HG02970 (cell line): ENCODE measurements around the gene TCF25.
"Not testable (repeated sequence)": the region's sequence is repeated elsewhere in the genome, so short reads cannot be mapped to it uniquely, and the experiment has no call there.

Source experiments
- ATAC-seq: cut with Tn5 transposase; IDR thresholded peaks from one replicate; pipeline ENCODE4 v1.9.1; 2021; ENCODE audit warnings: mild to moderate bottlenecking, moderate library complexity, moderate number of reproducible peaks; ENCODE audit not compliant: unreplicated experiment, low FRiP score

Gene TCF25, protein sequence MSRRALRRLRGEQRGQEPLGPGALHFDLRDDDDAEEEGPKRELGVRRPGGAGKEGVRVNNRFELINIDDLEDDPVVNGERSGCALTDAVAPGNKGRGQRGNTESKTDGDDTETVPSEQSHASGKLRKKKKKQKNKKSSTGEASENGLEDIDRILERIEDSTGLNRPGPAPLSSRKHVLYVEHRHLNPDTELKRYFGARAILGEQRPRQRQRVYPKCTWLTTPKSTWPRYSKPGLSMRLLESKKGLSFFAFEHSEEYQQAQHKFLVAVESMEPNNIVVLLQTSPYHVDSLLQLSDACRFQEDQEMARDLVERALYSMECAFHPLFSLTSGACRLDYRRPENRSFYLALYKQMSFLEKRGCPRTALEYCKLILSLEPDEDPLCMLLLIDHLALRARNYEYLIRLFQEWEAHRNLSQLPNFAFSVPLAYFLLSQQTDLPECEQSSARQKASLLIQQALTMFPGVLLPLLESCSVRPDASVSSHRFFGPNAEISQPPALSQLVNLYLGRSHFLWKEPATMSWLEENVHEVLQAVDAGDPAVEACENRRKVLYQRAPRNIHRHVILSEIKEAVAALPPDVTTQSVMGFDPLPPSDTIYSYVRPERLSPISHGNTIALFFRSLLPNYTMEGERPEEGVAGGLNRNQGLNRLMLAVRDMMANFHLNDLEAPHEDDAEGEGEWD

DNA sequence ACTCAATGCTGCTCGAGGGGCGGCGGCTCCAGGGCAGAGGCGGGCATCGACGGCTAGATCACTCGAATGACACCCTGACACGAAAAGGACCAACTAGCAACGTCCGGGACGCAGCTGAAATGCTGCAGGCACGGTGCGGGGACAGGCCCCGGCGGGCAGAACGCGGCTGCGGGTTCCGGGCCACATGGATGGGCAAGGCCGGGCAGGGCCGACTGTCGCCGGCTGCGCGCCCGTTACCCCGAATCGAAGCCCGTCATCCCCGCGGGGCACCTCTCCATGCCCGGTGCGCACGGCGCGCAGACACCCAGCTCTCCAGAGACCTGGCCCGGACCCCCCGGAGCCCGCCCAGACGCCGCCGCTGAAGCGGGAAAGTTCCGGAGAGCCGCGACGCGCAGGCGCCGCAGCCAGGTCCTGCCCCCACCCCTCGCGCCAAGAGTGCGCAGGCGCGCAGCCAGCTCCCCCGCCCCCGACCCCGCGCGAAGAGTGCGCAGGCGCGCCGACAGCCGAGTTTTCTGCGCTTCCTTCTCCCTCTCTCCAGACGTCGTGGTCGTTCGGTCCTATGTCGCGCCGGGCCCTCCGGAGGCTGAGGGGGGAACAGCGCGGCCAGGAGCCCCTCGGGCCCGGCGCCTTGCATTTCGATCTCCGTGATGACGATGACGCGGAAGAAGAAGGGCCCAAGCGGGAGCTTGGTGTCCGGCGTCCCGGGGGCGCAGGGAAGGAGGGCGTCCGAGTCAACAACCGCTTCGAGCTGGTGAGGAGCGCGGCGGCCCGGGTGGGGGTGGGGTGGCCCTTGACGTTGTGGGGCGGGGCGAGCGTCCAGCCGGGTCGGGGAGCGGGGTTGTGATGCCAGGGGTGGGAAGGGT lies at the start of gene TCF25:
TCF25 (plus strand) TSS at position 484 of the 863 bp plus-strand sequence; CDS start at position 560, 76 bp downstream.
- ATAC-seq, result peak; percentile 39

DNA sequence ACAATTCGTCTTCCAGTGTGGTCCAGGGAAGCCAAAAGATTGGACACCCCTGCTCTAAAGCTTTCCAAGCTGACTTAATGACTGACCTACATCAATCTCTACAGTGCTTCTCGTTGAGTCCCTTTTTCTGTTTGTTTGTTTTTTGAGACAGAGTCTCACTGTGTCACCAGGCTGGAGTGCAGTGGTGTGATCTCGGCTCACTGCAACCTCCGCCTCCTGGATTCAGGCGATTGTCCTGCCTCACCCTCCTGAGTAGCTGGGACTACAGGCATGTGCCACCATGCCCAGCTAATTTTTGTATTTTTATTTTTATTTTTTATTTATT lies 49.6 kb upstream of the TCF25 start:
- ATAC-seq, result not testable (repeated sequence)

DNA sequence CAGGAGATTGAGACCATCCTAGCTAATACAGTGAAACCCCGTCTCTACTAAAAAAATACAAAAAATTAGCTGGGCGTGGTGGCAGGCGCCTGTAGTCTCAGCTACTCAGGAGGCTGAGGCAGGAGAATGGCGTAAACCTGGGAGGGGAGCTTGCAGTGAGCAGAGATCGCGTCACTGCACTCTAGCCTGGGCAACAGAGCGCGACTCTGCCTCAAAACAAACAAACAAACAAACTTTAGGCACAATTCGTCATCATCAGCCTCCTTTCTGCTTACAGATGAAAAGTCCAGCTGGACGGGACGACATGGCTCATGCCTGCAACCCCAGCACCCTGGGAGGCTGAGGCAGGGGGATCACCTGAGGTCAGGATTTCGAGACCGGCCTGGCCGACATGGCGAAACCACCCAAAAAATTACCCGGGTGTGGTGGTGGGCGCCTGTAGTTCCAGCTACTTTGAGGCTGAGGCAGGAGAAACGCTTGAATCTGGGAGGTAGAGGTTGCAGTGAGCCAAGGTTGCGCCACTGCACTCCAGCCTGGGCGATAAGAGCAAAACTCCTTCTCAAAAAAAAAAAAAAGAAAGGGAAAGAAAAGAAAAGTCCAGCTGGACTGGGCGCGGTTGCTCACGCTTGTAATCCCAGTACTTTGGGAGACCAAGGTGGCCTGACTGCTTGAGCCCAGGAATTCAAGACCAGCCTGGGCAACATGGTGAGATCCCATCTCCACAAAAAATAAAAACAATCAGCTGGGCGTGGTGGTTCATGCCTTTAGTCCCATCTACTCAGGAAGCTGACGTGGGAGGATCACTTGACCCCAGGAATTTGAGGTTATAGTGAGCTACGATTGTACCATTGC lies 46.6 kb upstream of the TCF25 start:
- no peak for ATAC-seq

DNA sequence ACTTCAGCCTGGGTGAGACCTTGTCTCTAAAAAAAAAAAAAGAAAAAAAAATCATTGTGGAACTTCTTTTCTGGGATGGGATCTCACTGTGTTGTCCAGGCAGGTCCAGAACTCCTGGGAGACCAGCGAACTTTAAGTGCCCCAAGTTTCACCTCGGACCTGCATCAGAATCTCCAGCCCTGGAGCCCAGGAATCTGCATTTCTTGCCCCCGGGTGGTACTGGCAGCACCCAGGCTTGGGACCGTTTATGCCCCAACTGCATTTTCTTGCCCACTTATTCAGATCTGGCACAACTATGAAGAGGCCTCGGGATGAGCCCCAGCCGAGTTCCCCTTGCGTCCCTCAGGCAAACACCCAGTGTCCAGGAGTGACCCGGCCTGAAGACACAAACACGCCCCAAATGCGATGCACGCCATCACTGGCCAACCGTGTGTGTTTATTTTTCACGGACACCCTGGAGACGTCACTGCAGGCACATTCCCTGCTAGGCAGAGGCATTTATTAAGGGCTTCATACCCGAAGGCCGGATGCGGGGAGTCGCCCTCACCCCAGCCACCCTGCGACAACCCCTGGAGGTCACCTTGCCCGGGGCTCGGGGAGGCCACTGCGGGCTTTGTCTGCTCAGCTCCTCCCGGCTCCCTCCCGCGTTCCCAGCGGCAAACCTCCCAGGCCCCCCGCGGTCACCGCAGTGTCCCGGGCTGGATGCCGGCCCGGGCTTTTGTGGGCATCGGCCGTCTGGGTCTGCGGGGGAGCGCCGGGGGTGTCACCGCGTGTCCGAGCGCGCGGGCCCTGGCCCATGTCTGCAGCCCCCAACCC lies 45.8 kb upstream of the TCF25 start:
- no peak for ATAC-seq

DNA sequence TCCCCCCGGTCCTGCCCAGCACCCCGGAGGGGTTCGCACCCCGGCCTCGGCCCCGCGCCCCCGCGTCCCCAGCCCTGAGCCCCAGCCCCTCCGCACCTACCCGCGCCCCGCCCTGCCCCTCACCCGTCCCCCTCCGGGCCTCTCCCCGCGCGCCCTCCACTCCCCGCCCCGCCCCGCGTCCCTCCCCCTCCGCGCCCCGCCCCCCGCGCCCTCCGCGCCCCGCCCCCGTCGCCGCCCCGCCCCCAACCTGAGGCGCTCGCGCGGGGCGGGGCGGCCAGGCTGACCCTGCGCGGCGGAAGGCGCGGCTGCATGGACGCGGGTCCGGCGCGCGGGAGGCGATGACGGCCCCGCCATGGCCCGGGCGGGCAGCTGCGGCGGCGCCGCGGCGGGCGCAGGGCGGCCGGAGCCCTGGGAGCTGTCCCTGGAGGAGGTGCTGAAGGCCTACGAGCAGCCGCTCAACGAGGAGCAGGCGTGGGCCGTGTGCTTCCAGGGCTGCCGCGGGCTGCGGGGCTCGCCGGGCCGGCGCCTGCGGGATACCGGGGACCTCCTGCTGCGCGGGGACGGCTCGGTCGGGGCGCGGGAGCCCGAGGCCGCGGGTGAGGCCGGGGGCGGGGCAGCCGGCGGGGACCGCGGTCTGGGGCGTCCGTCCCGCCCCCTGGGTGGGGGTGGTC lies 45.1 kb upstream of the TCF25 start, which contains the start of gene SPIRE2:
SPIRE2 (plus strand) TSS at position 277 of the 671 bp plus-strand sequence; CDS start at position 353, 76 bp downstream.
- no peak for ATAC-seq

DNA sequence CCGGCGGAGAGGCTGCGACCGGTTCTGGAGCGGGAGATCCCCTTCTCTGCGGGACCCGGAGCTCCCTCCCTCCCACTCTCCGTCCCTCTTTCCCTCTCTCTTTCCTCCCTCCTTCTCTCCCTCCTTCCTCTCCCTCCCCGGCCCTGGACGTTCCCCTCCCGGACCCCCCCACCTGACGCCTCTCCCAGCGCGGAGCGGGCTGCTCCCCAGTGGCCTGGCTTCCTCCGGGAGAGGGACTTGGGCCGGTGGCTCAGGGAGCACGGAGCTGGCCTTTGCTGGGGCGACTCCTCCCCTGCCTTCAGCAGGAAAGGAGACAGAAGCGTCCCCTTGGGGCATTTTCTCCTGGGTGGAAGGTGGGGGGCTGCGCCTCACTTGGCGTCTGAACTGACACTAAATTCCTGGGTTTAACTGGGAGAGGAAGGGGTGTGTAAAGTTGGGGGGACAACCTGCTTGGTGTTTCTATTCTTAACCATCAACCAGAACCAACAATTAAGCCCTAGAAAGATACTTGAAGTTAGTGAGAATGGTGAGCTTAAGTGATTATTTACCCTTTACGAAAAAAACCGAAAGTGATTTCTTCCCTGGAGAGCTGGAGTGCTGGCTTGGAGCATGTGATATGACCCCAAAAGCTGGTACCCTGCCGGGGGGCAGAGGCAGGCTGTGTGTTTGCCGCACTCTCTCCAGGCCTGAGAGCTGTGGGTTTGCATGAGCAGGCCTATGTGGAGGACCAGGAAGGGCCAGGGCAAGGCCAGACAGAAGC lies 44.3 kb upstream of the TCF25 start:
- ATAC-seq, result no peak

DNA sequence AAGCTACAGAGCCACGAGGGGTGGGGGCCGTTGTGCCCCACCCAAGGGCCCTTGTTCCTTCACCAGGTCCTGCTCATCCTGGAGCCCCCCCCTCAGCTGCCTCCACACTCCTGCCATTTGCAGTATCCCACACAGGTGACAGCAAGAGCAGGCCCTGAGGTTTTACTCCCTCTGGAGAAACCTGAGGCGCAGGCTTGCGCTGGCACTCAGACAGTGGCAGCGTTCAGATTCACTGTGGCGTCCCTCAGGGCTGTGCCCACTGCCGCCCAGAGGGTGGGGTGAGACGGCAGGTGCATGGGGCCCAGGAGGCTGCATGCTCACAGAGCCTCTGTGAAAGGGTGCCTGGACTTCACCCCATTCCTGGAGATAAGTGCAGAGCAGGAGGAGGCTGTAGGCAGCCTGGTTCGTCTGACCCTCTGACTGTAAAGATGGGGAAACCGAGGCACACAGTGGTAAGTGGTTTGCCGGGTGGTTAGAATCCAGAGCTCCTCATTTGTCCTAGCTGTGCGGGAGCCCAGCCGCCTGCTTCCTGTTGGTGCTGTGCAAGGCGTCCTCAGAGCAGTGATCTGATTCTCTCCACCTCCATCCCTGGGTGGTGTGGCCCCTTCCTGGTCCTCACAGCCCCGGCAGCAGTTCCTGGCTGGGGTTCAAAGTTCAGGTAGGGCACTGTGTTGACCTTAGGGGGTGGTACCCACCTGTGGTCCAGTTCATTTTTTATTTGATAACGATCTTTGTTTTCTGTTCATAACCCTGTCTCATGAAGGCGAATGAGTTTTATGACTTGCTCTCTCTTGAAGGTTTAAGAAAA lies 43.6 kb upstream of the TCF25 start:
- no peak for ATAC-seq

DNA sequence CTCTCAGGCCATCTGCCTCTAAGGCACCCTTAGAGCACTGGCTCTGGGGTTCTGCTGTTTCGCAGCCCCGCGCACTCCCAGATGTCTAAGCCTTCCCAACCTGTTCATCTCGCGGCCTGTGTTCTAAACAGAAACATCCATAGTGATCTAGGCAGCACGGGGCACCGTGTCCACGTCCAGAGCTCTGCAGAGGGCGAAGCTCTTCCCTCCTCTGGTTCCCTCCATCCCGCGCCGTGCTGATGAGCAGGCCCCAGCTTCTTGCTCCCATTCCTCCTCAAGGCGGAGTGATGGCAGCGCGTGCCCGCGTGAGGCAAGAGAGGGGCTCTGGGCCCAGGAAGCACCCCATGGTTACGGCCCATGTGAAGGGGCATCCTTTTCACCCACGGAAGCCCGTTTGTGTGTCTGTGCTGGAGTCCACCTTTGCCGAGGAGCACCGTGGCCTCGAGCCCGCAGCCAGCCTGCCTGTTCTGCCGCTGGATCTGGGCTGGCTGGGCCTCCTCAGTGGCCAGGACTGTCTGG lies 41.5 kb upstream of the TCF25 start:
- ATAC-seq, result no peak

DNA sequence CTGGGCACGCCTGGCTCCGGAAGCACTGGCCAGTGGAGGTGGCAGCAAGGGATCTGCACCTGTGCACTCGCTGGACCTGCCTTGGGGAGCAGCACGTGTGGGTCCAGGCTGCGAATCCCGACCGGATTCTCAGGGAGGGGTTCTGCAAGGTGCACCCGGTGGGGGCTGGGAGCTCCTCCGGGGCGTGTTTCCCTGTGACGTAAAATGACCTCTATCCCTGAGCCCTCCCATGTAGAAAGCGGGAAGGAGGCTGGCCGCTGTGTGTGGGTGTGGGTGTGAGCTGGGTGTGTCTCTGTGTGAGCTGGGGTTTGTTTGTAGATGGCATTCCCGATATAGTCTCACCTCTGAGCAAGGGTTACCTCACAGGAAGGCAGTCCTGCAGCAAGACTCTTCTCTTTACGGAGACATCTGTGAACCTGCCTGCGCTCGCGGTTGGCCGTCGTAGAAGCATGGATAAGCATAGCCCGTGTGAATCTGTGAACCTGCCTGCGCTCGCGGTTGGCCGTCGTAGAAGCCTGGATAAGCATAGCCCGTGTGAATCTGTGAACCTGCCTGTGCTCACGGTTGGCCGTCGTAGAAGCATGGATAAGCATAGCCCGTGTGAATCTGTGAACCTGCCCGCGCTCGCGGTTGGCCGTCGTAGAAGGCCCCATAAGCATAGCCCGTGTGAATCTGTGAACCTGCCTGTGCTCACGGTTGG lies 39.6 kb upstream of the TCF25 start:
- ATAC-seq, result not testable (repeated sequence)

DNA sequence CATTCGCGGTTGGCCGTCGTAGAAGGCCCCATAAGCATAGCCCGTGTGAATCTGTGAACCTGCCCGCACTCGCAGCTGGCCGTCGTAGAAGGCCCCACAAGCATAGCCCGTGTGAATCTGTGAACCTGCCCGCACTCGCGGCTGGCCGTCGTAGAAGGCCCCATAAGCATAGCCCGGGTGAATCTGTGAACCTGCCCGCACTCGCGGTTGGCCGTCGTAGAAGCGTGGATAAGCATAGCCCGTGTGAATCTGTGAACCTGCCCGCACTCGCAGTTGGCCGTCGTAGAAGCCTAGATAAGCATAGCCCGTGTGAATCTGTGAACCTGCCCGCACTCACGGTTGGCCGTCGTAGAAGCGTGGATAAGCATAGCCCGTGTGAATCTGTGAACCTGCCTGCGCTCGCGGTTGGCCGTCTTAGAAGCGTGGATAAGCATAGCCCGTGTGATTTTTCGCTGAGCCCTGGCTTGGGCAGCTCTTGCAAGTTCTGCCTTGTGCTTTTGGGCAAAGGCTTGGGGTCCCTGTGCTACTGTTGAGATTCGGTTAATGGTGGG lies 38.5 kb upstream of the TCF25 start:
- ATAC-seq, result not testable (repeated sequence)

DNA sequence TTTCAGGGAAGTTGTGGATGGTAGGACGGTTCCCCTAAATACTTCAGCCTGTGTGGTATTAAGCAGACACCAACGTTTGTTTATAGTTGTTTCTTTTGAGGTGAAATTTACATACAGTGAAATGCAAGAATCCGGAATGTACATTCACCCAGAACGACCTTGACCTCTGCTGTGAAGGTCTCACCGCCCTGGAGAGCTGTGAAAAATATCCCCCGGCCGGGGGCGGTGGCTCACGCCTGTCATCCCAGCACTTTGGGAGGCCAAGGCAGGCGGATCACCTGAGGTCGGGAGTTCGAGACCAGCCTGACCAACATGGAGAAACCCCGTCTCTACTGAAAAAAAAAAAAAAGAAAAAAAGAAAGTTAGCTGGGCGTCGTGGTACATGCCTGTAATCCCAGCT lies 36.9 kb upstream of the TCF25 start:
- not testable (repeated sequence) for ATAC-seq

DNA sequence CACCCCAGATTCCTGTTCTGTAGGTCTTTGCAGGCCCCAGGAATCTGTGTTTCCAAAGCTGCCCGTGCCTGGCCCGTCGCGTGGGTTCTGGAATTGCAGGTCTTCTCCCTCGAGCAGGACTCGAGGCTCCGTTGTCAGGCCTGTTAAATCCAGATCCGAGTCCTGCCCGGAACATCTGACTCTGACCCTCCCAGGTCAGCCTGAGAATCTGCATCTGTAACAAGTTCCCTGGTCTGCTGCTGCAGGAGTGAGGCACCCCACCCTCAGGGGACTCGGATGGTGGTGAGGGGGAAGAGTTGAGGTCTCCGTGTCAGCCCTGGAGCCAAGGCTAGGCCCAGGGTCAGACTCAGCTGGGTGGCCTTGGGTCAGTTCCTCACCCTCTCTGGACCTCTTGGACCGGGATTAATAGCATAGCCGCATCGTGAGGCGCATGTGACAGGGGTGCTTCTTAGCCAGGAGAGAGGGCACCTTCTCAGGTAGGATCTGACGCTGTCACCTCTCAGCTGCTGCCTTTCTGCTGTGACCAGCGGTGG lies 36.3 kb upstream of the TCF25 start:
- no peak for ATAC-seq

DNA sequence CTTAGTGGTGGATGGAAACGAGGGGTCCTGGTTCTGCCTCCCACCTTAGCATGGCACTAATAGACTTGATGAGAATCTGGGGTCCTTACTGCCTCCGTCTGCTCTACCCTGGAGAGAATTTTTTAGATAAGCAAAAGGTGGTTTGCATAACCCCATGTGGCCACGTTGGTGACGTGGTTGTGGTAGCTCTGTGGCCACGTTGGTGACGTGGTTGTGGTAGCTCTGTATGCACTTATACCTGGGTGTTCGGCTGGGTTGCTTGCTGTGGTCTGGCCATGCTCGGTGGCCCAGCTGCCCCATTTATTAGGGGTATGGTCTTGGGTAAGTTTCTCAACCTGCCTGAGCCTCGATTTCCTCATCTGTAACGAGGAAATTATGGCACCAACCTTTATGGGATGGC lies 32.1 kb upstream of the TCF25 start:
- no peak for ATAC-seq

DNA sequence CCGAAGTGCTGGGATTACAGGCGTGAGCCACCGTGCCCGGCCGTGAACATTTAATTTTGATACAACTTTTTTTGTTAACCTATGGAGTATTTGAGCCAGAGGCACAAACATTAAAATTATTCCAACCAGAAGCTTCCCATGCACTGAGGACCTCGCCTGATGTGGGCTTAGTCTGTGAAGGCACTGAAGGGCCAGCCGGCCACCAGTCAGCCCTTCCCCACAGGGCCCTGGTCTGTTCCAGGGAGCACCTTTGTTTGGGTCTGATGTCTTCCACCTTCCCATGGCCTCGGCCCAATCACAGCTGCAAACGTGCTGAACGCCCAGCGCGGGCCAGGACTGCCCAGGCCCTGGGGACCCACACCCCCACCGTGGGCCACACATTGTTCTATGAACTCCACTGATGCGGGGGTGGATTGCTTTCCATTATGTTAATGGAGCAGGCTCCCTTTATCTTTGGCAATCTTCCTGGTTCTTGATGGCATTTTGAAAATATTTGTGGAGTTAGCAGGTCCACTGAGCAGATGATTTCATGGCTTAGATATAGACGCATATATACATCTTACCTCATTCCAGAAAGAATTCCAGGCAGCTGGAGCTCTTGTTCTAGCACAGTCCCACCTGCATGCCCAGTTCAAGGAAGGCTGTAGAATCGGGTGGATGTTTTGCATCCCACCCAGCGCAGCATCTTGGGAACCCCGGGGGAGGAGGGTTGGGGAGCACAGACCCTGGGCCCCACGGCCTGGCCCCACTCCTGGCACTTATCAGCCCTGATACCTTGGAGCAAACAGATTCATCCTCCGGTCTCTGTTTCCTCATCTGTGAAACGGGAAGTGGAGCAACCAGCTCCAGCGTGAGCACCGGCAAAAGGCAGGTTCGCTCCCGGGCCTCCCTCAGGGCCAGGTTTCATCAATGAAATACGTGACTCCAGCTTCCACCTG lies 30.7 kb upstream of the TCF25 start:
- no peak for ATAC-seq
